ENCODE measurements around the gene EXOC3L1.

EXOC3L1 gene

GRCh38 chr16:67195676-67196075 is 5.7 kb upstream of the EXOC3L1 start:
- DNase-seq: no peak

DNA sequence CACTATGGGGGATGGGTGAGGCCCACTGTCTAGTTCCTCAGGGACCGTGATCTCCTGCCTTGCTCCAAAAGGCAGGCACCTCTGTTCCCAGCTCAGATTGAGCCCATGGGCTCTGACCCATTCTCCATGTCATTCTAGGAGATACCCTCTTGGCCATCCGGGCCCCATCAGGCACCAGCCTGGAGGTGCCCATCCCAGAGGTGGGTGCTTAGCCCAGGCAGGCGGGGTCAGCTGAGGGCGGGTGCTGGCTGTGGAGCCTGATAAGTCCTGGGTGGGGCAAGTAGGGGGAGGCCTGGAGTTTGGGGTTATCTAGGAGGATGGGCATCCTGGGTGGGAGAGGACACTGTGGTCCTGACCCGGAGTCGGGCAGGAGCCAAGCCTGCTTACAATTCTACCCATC is 4.3 kb upstream of the EXOC3L1 start:
- no peak for DNase-seq

GRCh38 chr16:67193536-67193935 is 3.6 kb upstream of the EXOC3L1 start:
- no peak for DNase-seq

DNA sequence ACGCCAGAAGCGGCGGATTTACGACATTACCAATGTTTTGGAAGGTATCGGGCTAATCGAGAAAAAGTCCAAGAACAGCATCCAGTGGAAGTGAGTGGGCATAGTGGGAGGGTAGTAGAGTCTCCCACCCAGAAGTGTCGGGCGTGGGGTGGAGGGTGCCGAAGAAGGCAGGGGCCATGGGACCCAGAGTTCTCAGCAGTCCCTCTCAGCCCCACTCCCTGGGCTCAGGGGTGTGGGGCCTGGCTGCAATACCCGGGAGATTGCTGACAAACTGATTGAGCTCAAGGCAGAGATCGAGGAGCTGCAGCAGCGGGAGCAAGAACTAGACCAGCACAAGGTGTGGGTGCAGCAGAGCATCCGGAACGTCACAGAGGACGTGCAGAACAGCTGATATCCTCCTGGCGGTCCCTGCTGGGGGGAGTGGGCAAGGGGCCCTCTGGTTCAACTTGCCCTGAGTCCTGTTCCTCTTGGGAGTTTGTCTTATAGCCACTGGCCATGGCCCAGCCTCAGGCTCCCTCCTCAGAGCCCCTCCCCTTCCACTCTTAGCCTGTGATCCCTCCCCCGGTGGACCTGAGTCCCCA is 2.9 kb upstream of the EXOC3L1 start:
- no peak for DNase-seq

DNA sequence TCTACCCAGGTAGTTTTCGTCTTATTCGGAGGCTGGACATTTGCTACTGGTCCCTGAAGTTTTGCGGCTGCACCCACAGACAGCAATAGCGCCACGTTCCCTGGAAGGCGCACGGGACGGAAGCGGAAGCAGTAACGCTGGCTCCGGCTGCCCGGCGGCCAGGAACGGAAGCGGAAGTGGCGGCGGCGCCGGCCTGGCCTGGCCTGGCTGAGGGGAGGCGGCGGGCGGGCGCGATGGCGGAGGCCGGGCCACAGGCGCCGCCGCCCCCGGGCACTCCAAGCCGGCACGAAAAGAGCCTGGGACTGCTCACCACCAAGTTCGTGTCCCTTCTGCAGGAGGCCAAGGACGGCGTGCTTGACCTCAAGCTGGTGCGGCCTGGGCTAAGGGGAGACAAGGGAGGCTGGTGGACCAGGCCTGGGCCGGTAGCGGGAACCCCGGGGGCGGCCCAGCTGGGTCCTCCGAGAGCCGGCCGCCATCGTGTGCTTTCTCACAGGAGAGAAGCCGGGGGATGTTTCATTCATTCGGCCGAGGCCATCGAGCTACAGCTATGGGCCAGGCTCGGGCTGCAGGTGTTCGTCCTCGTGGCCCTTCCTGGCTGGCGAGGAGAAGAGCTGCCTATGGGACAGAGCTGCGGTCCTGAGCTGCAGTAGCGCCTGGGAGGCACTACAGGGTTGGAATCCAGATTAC is 2.2 kb upstream of the EXOC3L1 start, which contains the start of gene E2F4:
Gene E2F4 (plus strand): TSS at position 161 of the 687 bp plus-strand sequence. CDS start 73 bp downstream, at position 234.
- DNase-seq: peak; percentile 74

DNA sequence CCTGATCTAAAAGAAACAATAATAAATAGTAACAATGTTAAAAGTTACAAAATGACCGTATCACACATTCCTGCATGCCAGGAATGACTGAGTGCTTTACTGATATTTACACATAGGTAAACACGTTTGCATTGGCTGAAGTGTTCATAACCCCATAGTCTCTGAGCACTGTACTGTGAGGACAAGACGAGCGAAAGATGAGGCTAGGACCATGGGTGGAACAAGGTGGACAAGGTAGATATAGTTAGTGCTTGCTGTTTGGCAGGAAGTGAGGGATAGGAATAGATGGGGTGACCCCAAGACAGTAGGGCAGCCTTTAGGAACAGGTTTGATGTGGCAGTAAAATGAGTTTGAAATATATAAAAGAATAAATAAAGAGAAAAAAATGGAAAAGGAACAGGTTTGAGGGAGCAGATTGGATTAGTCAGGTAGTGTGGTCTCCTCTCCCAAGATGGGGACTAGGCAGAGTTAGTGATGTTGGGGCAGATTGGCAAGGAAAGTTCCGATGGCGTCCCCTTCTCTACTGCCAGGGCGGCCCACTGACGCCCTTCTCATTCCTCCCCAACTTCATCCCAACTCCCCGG is 1.6 kb upstream of the EXOC3L1 start:
- no peak for DNase-seq

DNA sequence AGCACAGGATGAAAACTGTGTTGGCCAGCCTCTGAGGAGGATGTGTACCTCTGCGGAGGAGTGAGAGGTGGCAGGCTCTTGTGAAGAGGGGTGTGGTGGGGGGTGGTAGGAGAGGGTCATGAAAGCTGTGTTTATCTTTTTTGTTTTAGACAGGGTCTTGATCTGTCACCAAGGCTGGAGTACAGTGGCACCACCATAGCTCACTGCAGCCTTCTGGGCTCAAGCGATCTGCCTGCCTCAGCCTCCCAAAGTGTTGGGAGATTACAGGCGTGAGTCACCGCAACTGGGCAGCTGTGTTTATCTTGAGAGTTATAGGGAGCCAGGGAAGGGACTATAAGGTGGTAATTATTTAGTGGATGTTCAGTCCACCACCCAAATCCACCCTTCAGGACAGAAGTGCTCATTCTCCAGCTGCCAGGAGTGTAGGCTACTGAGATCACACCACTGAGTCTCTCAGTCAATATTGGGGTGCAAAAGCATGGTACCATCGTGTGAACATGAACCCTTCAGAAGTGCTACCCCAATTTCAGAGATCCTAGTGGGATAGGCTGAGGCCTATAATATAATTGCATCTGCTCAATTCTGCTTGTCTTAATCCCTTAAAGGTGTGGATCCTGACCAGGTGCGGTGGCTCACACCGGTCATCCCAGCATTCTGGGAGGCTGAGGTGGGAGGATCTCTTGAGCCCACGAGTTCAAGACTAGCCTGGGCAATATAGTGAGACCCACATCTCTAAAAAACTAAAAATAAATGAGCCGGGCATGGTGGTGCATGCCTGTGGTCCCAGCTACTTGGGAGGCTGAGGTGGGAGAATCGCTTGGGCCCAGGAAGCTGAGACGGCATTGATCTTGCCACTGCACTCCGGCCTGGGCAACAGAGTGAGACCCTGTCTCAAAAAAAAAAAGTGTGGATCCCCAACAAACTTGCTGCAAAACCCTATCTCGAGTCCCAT is 788 bp upstream of the EXOC3L1 start:
- DNase-seq: no peak

DNA sequence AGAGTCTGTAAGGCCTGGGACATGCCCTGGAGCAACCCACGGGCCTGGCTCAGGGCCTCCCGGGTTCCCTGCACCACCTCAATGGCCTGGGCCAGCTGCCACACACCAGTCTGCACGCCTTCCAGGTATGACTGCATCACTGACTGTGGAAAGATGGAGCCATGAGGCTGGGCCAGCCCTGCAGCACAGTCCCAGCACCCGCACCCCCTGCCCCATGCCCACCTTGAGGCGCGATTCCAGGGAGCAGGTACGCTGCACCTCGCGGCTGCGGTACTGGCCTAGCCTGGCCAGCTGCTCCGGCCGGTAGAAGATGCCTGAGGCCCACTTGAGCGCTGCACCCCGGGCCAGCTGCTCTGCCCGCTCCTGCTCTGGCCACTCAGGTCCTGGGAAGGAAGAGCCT is 1.1 kb downstream of the EXOC3L1 start:
- DNase-seq: no peak

- no peak for DNase-seq
Observed at GRCh38 chr16:67188323-67188722, 1.6 kb downstream of the EXOC3L1 start.

GRCh38 chr16:67187175-67187890 is 2.6 kb downstream of the EXOC3L1 start:
- DNase-seq: no peak

DNA sequence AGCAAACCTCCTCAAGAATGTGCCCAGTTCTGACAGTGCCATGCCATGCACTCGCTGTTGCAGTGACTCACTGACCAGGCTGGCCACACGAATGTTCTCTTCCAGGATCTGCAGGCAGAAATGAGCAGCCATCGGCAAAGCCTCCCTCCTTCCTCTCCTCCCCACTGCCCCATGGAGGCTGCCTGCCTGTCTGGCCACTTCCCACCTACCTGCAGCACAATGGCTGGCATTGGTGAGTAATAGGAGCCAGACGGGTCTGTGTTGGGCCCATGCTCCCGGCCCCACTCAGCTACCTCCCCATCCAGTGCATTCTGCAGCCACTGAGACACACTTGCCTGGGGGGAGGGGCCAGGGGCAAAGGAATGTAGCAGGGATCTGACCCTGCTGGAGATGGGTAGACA is 3.4 kb downstream of the EXOC3L1 start:
- DNase-seq: no peak

DNA sequence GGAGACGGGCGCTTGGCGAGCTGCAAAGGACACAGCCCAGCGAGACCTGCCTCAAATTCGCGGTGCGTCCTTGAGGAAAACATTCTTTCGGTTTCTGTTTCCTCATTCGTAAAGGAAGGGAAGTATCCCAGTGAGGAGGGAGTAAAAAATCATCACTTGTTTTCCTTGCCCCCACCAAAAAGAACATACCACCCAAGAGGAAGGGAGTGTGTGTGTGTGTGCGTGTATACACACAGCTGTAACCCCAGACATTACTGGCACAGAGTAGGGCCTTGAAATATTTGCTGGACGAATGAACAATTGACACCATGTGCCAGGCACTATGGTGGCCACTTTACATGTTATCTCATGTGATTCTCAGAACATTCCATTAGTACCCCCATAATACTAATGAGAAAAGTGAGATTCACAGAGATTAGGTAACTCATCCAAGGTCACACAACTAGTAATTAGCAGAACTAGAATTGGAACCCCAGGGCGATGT is 4.2 kb downstream of the EXOC3L1 start:
- DNase-seq: no peak

DNA sequence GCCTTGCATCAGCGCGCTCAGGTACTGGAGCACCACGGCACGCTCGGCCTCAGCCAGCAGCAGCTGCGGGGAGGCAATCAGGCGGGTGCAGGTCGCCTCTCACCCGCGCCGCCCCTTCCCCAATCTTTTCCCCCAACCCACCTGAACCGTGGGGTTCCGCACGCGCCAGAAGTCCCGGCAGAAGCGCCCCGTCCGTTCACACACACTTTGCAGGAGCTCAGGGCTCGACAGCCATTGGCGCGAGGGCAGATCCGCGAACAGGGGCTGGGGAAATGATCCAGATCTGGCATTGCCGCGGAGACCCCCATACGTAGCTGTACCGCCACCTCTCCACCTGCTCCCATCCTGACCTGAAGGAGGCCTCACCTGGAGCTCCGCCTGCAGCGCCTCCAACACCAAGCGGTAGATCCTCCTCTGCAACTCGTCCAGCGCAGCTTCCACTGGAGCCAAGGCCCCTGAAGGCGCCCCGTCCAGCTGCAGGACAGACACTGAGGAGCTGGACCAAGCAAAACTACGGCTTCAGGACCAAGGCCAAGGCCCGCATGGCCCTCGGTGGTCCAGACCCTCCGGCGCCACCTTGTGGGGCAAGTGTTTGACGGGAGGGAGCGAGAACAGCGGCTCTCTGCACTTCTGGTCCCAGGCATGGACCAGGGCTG is 4.8 kb downstream of the EXOC3L1 start:
- DNase-seq: peak; percentile 72

- DNase-seq: no peak
Observed at GRCh38 chr16:67184453-67184994, 5.4 kb downstream of the EXOC3L1 start.

- DNase-seq: peak; percentile 89
Observed at GRCh38 chr16:67183627-67184452, 6.1 kb downstream of the EXOC3L1 start, which contains the start of gene MATCAP1. MATCAP1 (minus strand) TSS chr16:67183963; CDS start chr16:67180610, 3,353 bp downstream.

DNA sequence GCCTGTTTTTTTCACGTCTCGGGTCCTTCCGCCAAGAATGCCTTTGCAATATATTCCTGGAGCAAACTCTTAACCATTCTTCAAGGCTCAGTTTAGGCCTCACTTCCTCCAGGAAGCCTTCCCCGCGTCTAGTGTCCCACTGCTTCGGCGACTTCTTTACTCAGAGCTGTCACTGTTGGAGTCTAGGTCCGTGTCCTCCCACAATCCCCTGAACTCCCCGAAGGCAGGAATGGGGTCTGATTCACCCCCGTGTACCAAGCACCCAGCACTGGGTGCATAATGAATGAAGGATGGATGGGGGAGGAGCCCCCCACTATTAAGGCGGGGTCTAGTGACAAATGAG is 6.7 kb downstream of the EXOC3L1 start:
- DNase-seq: no peak

- DNase-seq: no peak
Observed at GRCh38 chr16:67182288-67182687, 7.6 kb downstream of the EXOC3L1 start.

GRCh38 chr16:67181346-67181745 is 8.6 kb downstream of the EXOC3L1 start:
- DNase-seq: no peak

DNA sequence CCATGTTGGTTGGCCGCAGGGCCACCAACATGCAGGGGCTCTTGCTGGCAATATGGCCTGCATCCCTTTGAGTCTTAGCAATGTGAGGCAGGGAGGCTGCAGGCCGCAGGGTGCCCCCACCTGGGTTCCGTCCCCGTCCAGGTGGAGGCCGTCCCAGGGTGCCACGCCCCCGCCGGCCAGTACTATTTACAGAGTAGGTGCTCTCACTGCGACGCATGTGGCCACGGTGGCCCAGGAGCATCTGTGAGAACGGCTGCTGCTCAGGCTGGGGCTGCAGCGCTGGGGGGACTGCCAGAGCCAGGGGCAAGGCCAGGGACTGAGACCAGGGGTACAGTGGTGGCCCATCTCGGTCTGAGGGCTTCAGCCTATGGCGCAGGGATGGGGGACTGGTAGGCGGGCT is 9.8 kb downstream of the EXOC3L1 start:
- no peak for DNase-seq

- DNase-seq: no peak
Observed at GRCh38 chr16:67179421-67180080, 10.4 kb downstream of the EXOC3L1 start.

Measured in activated T-cell treated with anti-CD3 and anti-CD28 coated beads for 4 hours (primary cell).